Endothelial cell of umbilical vein (primary cell): Measurements from ENCODE around the gene TMEM14A. TPM values are rescaled to one million over a fixed set of nuclear protein-coding genes. Genes with fewer than 3 reads are reported as not detected.
"Not testable (repeated sequence)": the region's sequence is repeated elsewhere in the genome, so short reads cannot be mapped to it uniquely, and the experiment has no call there.

Experiments used
- BruUV-seq: library from RNA; stranded (reverse); fragments of 400-500 nt; replicated peaks from 2 replicates; lab custom pipeline; 2021; lab: Mats Ljungman, UMichigan
- CTCF ChIA-PET: fragments of 300-600, 350-600 bp; sonication (Branson Sonifier 250); formaldehyde crosslinking; loops from one replicate; lab custom pipeline; 2021; ENCODE audit warnings: antibody characterized with exemption, inconsistent platforms; lab: Charles Lee
- POLR2A ChIA-PET: fragments of 300-600, 350-600 bp; sonication (Branson Sonifier 250); formaldehyde crosslinking; loops from one replicate; lab custom pipeline; 2021; ENCODE audit warnings: antibody characterized with exemption, inconsistent platforms; lab: Charles Lee
- DNase-seq: peaks from one replicate; pipeline ENCODE4 v3.0.0-alpha.2; 2011; ENCODE audit warnings: low read depth, low spot score
- FAIRE-seq: peaks from 2 replicates; lab custom pipeline; 2011; peaks lifted over from hg19 to GRCh38; lab: Jason Lieb, UNC
- H2AFZ ChIP-seq: 2 replicates; pipeline ENCODE4 v1.6.0; 2012; ENCODE audit warnings: low read depth, low read length, control low read depth, inconsistent platforms
- H3K27ac ChIP-seq: 2 replicates; pipeline ENCODE4 v1.5.1; 2011; ENCODE audit warnings: low read depth, mild to moderate bottlenecking, control low read depth, low read length, moderate library complexity; ENCODE audit not compliant: insufficient read depth
- H3K27me3 ChIP-seq, 2 experiments: 2 replicates each; pipeline versions ENCODE4 v1.6.0 to v1.6.1; 2011; ENCODE audit warnings: low read length in 2 of 2, mixed read lengths in 1 of 2; ENCODE audit not compliant: control insufficient read depth in 2 of 2, insufficient read depth in 2 of 2
- H3K36me3 ChIP-seq, 2 experiments: 2 replicates in 1 of 2; 3 replicates in 1 of 2; pipeline ENCODE4 v1.5.1; 2011; ENCODE audit warnings: low read length in 2 of 2, mild to moderate bottlenecking in 1 of 2, moderate library complexity in 1 of 2; ENCODE audit not compliant: control insufficient read depth in 2 of 2, insufficient read depth in 2 of 2; ENCODE audit errors: extremely low read depth in 1 of 2
- H3K4me1 ChIP-seq: 3 replicates; pipeline ENCODE4 v1.5.1; 2011; ENCODE audit warnings: mild to moderate bottlenecking, low read length; ENCODE audit not compliant: control insufficient read depth, insufficient read depth; ENCODE audit errors: extremely low read depth
- H3K4me2 ChIP-seq: 2 replicates; pipeline ENCODE4 v1.6.1; 2011; ENCODE audit warnings: low read length, control low read depth, mixed read lengths; ENCODE audit not compliant: insufficient read depth
- H3K4me3 ChIP-seq, 3 experiments: fragments of 200-600 bp in 1 of 3; sonication (generic), shearing (Covaris generic) in 1 of 3; replicated peaks in 1 of 3; 2 replicates each; pipeline ENCODE4 v1.5.1; 2011 to 2016; ENCODE audit warnings: control low read depth in 3 of 3, low read length in 3 of 3, mild to moderate bottlenecking in 2 of 3, inconsistent platforms in 1 of 3, low read depth in 1 of 3, moderate library complexity in 1 of 3; ENCODE audit not compliant: insufficient read depth in 1 of 3
- H3K79me2 ChIP-seq: 2 replicates; pipeline ENCODE4 v1.6.0; 2012; ENCODE audit warnings: low read length, inconsistent platforms; ENCODE audit not compliant: control insufficient read depth, insufficient read depth
- H3K9ac ChIP-seq: replicated peaks from 2 replicates; pipeline ENCODE3; 2011; ENCODE audit warnings: low read length, control low read depth; ENCODE audit not compliant: insufficient read depth; ENCODE audit errors: extremely low read depth
- H3K9me1 ChIP-seq: replicated peaks from 3 replicates; pipeline ENCODE4 v1.6.0; 2011; ENCODE audit warnings: mild to moderate bottlenecking, low read length; ENCODE audit not compliant: control insufficient read depth, insufficient read depth; ENCODE audit errors: extremely low read depth
- H3K9me3 ChIP-seq: replicated peaks from 2 replicates; pipeline ENCODE4 v1.5.1; 2012; ENCODE audit warnings: low read length, inconsistent platforms; ENCODE audit not compliant: control insufficient read depth, insufficient read depth
- H4K20me1 ChIP-seq: replicated peaks from 2 replicates; pipeline ENCODE3; 2011; ENCODE audit warnings: mild to moderate bottlenecking, low read length; ENCODE audit not compliant: control insufficient read depth, insufficient read depth; ENCODE audit errors: extremely low read depth
- EZH2 ChIP-seq: IDR thresholded peaks from 2 replicates; pipeline ENCODE4 v1.6.1; 2012; ENCODE audit warnings: borderline replicate concordance, low read depth, mild to moderate bottlenecking, moderate library complexity, low read length, inconsistent platforms; ENCODE audit not compliant: severe bottlenecking
- FOS ChIP-seq: IDR thresholded peaks from 2 replicates; pipeline ENCODE4 v1.6.1; 2011; ENCODE audit warnings: mild to moderate bottlenecking, low read length, moderate library complexity, borderline replicate concordance; ENCODE audit not compliant: insufficient read depth
- GATA2 ChIP-seq: IDR thresholded peaks from 2 replicates; pipeline ENCODE4 v1.7.0; 2011; ENCODE audit warnings: low read depth, mild to moderate bottlenecking, moderate library complexity, mixed read lengths, low read length; ENCODE audit not compliant: insufficient read length, insufficient read depth
- JUN ChIP-seq: IDR thresholded peaks from 2 replicates; pipeline ENCODE4 v1.6.1; 2011; ENCODE audit warnings: borderline replicate concordance, low read depth; ENCODE audit not compliant: insufficient read length, insufficient read depth
- MYC ChIP-seq: IDR thresholded peaks from one replicate; pipeline ENCODE4 v1.6.1; 2011; ENCODE audit warnings: mild to moderate bottlenecking, low read depth, low read length
- POLR2A ChIP-seq: IDR thresholded peaks from 2 replicates; pipeline ENCODE4 v1.6.1; 2012; ENCODE audit warnings: low read depth, mild to moderate bottlenecking, control low read depth, low read length
- POLR2AphosphoS5 ChIP-seq: IDR thresholded peaks from 2 replicates; pipeline ENCODE4 v1.6.1; 2012; ENCODE audit warnings: low read depth, mild to moderate bottlenecking, control low read depth, low read length, moderate library complexity; ENCODE audit not compliant: insufficient read depth
- dilution Hi-C: fragments of 300-500 bp; cut with MboI; formaldehyde crosslinking; loops from one replicate; pipeline ENCODE4 v1.15.0; 2019; ENCODE audit warnings: low sequenced_read_pairs; ENCODE audit not compliant: extremely low pct_ligation_motif_present
- intact Hi-C: fragments of 100-400 bp; cut with micrococcal nuclease; formaldehyde crosslinking; loops from one replicate; pipeline ENCODE4 v1.10.0; 2022
- polyA plus RNA-seq, 4 experiments: library from polyadenylated mRNA; depleted of rRNA in 3 of 4; stranded (reverse) in 3 of 4; unstranded in 1 of 4; fragments of >200 nt; gene quantifications; 2 replicates each; pipeline versions ENCODE4 v1.2.1 to v1.2.3, GENCODE V29; 2011 to 2012; ENCODE audit warnings: missing spikeins in 1 of 4
- total RNA-seq: library from RNA; stranded (reverse); gene quantifications from 2 replicates; pipeline ENCODE4 v1.2.3, GENCODE V29; 2021
- TF ChIP-seq, protein P1 (sequence below): IDR thresholded peaks from 2 replicates; pipeline ENCODE4 v1.6.1; 2011; ENCODE audit not compliant: insufficient read depth, insufficient read length
- TF ChIP-seq, protein P2 (sequence below), 2 donors: IDR thresholded peaks; 1 replicate in 1 of 2; 2 replicates in 1 of 2; pipeline ENCODE4 v1.5.1; 2011; ENCODE audit warnings: low read length in 2 of 2, mild to moderate bottlenecking in 2 of 2, moderate library complexity in 2 of 2, control low read depth in 1 of 2, inconsistent platforms in 1 of 2, low read depth in 1 of 2; ENCODE audit not compliant: insufficient read depth in 1 of 2; ENCODE audit errors: extremely low read depth in 1 of 2

Gene TMEM14A
- total and polyA plus RNA-seq, 2 donors (not counting 3 experiments of a cell fraction or from before 2014, with no cell fraction given): 19.5 to 33.7 TPM

DNA sequence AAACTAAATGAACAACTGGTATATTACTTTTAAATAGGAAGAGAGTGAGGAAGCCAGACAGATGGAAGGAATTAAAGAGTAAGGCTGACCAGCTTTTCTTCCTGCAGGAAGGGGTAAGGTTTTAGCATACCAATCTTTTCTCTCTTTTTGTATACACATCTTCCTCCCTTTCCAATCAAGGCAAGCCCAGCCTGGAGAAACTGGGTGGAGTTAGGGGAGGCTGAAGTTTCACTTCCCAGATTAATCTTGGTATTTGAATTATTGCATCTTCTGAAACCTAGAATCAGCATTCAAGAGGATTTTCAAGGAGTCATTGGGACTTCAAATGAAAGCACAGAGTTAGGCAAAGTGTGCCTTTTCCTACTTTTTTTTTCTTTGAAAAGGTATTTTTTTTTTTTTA lies 33.1 kb downstream of the TMEM14A start:
- H3K27ac ChIP-seq: no peak overlapping the region
- intact Hi-C loops: no loop called here
- H3K79me2 ChIP-seq: no peaks in the 10 kb centered on the region
- TF ChIP-seq POLR2A (no peak), FOS (no peak), EZH2 (no peak), MYC (no peak), GATA2 (no peak), POLR2AphosphoS5 (no peak), JUN (no peak)
- TF ChIP-seq, protein P1, sequence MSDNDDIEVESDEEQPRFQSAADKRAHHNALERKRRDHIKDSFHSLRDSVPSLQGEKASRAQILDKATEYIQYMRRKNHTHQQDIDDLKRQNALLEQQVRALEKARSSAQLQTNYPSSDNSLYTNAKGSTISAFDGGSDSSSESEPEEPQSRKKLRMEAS: no peak
- TF ChIP-seq, protein P2, sequence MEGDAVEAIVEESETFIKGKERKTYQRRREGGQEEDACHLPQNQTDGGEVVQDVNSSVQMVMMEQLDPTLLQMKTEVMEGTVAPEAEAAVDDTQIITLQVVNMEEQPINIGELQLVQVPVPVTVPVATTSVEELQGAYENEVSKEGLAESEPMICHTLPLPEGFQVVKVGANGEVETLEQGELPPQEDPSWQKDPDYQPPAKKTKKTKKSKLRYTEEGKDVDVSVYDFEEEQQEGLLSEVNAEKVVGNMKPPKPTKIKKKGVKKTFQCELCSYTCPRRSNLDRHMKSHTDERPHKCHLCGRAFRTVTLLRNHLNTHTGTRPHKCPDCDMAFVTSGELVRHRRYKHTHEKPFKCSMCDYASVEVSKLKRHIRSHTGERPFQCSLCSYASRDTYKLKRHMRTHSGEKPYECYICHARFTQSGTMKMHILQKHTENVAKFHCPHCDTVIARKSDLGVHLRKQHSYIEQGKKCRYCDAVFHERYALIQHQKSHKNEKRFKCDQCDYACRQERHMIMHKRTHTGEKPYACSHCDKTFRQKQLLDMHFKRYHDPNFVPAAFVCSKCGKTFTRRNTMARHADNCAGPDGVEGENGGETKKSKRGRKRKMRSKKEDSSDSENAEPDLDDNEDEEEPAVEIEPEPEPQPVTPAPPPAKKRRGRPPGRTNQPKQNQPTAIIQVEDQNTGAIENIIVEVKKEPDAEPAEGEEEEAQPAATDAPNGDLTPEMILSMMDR (IDR thresholded peaks at IDR 0.05; ENCODE audit: extremely low read depth in 1 of 2, insufficient read depth in 1 of 2, low read depth in 1 of 2, low read length in 2 of 2): no peak
- no peaks in the 10 kb centered on the region for H4K20me1 ChIP-seq
- dilution Hi-C loops: no loop called here
- H3K4me1 ChIP-seq: no peaks in the 10 kb centered on the region
- ChIA-PET POLR2A (no interaction called here), CTCF (no interaction called here)
- FAIRE-seq: no peak
- H3K4me2 ChIP-seq: no peak overlapping the region
- no peak overlapping the region for H3K9ac ChIP-seq
- no peak overlapping the region for H2AFZ ChIP-seq
- H3K4me3 ChIP-seq: no peak overlapping the region
- no peaks in the 10 kb centered on the region for H3K9me3 ChIP-seq
- peaks cover 3 to 4% of the 10 kb centered on the region in 2 experiments for H3K27me3 ChIP-seq
- no peak for DNase-seq
- BruUV-seq: no TSS peak
- H3K36me3 ChIP-seq: no peaks in the 10 kb centered on the region
- no peaks in the 10 kb centered on the region for H3K9me1 ChIP-seq

- dilution Hi-C loops, H3K4me2 ChIP-seq, intact Hi-C loops, H3K27ac ChIP-seq, H3K27me3 ChIP-seq, H3K4me3 ChIP-seq, H3K79me2 ChIP-seq, H3K9ac ChIP-seq, H3K4me1 ChIP-seq, H3K9me3 ChIP-seq, H3K9me1 ChIP-seq, H4K20me1 ChIP-seq, DNase-seq, FAIRE-seq, H3K36me3 ChIP-seq, CTCF ChIA-PET, H2AFZ ChIP-seq, BruUV-seq, POLR2A ChIA-PET: not testable (repeated sequence)
These were observed 34.0 kb downstream of the TMEM14A start for GRCh38 chr6:52704781-52705502.
